RWPE2 (cell line): Measurements from ENCODE around the gene CLCN3.

Experiments used
- ATAC-seq: fragments of 200-7000 bp; cut with Tn5 transposase; 3 replicates; pipeline ENCODE4 v1.9.1; 2021; ENCODE audit warnings: low read depth
- DNase-seq: peaks from one replicate; pipeline ENCODE4 v3.0.0-alpha.2; 2020; ENCODE audit warnings: low spot score
- H3K27ac ChIP-seq: fragments of 450-650 bp; 2 replicates; pipeline ENCODE4 v1.5.1; 2017; ENCODE audit warnings: mild to moderate bottlenecking; ENCODE audit not compliant: poor library complexity, severe bottlenecking
- H3K27me3 ChIP-seq: fragments of 250-450 bp; sonication (Bioruptor Pico); 2 replicates; pipeline ENCODE4 v1.5.1; 2021; ENCODE audit warnings: mild to moderate bottlenecking, moderate library complexity; ENCODE audit not compliant: insufficient read depth, poor library complexity, severe bottlenecking
- H3K36me3 ChIP-seq: fragments of 250-450 bp; sonication (Bioruptor Pico); 2 replicates; pipeline ENCODE4 v1.5.1; 2020; ENCODE audit warnings: low read depth, mild to moderate bottlenecking, moderate library complexity
- H3K4me1 ChIP-seq: fragments of 250-450 bp; sonication (Bioruptor Pico); 2 replicates; pipeline ENCODE4 v1.5.1; 2021; ENCODE audit warnings: mild to moderate bottlenecking, moderate library complexity; ENCODE audit not compliant: insufficient read depth, poor library complexity, severe bottlenecking
- H3K4me3 ChIP-seq: fragments of 250-450 bp; sonication (Bioruptor Pico); 2 replicates; pipeline ENCODE4 v1.5.1; 2021; ENCODE audit warnings: mild to moderate bottlenecking, moderate library complexity; ENCODE audit not compliant: severe bottlenecking
- H3K9me3 ChIP-seq: fragments of 250-450 bp; sonication (Bioruptor Pico); 2 replicates; pipeline ENCODE4 v1.5.1; 2021; ENCODE audit warnings: mild to moderate bottlenecking, moderate library complexity; ENCODE audit not compliant: severe bottlenecking
- TF ChIP-seq, protein P1 (sequence below): fragments of 450-650 bp; IDR thresholded peaks from one replicate; pipeline ENCODE4 v1.5.1; 2017; ENCODE audit warnings: mild to moderate bottlenecking, moderate library complexity; ENCODE audit not compliant: poor library complexity, severe bottlenecking

The CLCN3 gene

DNA sequence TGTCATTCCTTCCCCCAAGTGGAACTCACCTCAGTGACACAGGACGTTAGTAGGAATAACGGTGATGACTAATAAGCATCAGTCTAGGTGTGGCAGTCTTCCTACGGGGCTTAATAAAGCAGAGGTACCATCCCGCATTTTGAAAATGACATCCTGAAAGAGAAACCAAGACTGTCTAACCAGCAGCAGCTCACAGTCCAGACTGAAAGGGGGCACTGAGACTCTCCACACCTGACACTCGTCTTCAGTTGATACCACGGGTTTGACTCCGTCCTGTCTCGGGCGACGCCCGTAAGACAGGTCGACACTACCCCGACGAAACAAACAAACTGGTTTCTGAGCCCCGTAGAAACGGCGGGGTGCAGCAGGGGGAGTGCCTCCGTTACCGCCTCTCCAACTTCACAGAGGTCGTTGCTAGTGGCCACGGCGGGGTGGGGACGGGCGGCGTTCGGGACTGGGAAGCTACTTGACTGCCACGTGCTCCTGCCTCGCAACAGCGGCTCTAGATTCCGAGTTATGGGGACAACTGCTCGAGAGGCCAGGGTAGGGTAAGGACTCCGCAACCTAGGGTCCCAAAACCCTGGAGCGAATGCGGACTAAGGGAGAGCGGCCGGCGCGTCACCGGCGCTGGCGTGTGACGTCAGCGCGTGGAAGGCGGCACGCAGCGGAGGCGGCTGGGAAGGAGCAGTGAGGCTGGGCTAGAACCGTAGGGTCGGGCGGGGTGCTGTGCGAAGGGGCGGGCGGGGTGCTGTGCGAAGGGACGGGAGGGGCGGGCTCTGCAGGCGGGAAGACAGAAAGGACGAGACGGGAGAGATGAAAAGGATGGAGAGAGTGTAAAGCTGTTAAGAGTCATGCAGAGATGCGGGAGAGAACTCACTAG is 8.1 kb upstream of the CLCN3 start, which contains the start of gene NEK1:
Gene NEK1 (minus strand): TSS at position 593 of the 880 bp plus-strand sequence. CDS start 9,953 bp downstream, outside the sequence.
- peak; percentile 92 for ATAC-seq
- Histone ChIP-seq H3K4me3 (peak within 1 kb of the TSS; percentile 90), H3K27me3 (no peaks in the 10 kb centered on the region), H3K27ac (peak within 1 kb of the TSS; percentile 65), H3K4me1 (peaks cover 18% of the 10 kb centered on the region), H3K9me3 (no peaks in the 10 kb centered on the region), H3K36me3 (peaks cover 9% of the 10 kb centered on the region; the same call in 1 of the 2 replicates)
- TF ChIP-seq, protein P1, sequence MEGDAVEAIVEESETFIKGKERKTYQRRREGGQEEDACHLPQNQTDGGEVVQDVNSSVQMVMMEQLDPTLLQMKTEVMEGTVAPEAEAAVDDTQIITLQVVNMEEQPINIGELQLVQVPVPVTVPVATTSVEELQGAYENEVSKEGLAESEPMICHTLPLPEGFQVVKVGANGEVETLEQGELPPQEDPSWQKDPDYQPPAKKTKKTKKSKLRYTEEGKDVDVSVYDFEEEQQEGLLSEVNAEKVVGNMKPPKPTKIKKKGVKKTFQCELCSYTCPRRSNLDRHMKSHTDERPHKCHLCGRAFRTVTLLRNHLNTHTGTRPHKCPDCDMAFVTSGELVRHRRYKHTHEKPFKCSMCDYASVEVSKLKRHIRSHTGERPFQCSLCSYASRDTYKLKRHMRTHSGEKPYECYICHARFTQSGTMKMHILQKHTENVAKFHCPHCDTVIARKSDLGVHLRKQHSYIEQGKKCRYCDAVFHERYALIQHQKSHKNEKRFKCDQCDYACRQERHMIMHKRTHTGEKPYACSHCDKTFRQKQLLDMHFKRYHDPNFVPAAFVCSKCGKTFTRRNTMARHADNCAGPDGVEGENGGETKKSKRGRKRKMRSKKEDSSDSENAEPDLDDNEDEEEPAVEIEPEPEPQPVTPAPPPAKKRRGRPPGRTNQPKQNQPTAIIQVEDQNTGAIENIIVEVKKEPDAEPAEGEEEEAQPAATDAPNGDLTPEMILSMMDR = no peak
- DNase-seq = peak; percentile 88

DNA sequence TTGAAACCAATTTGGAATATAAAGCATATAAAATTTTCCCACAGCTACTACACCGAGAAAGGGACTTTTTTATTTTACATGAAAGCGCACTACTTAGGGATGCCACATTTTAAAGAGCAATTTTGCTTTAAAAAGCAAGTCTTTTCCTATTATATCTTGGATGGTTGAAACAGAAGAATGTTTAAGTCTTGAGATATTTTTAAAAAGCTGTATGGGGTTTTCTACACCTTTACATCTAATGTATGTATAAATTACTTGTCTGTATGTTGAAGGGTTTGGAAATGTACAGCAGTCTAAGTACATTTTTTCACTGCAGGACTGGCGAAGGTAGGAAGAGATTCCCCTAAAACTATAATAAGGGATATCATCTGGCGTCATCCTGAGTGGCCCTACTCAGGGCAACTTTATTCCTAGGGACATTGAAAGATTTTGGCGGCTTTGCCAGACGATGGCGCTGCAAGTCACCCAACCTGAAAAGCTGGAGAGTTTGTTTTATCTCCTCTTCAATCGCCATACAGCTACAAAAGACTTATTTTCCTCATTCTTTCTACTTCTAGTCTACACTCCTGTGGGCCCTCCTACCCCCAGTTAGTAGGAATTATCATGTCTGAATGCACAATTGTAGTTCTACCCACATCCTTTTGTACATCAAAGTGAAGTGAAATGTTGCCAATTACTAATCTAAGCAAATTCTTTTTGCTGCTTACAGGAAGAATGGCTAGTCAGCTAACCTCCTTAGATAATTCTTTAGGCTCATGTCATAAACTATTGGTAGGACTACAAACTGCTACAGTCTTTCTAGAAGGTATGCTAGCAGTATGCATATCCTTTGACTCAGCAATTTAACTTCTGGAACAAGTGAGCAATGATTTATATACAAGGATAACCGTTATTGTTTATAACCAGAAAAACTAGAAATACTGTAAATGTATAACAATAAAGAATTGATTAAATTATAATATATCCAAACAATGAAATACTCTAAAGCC is 7.2 kb upstream of the CLCN3 start:
- H3K4me3 ChIP-seq = peak overlapping the region; percentile 90
- H3K36me3 ChIP-seq = peaks cover 8% of the 10 kb centered on the region; the same call in 1 of the 2 replicates
- peak; percentile 52 for ATAC-seq
- H3K27me3 ChIP-seq = no peaks in the 10 kb centered on the region
- no peak for DNase-seq
- peaks cover 18% of the 10 kb centered on the region for H3K4me1 ChIP-seq
- no peaks in the 10 kb centered on the region for H3K9me3 ChIP-seq
- TF ChIP-seq, protein P1 = peak; percentile 87
- peak overlapping the region; percentile 65 for H3K27ac ChIP-seq

DNA sequence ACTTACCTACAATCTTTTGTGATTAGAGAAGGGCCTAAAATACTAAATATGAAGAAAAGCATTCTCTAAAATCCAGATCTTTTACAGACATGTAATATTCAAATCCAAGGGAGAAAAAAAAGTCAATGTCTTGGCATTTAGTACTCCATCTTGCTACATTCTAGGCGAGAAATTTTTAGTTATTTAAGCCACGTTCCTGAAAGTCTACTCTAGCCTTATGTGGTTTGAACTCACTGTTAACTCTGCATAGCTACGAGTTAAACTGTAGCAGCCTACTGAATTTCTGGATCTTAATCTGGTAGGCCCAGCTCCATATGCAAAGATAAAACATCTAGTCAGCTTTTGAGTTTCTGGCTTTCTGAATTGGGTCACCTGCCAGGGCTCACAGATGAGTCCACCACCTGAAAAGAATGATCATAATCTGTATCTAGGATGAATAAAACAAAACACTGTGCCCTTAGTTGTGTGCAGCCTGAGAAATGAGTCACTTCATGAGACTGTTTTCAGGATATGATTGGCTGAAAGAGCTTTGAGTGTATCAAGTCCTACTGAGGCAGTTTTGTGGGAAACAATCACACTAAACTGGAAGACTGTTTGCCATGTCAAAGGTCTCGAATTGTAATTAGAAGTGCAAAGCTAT is 4.8 kb upstream of the CLCN3 start:
- ATAC-seq (no peak), DNase-seq (no peak)
- Histone ChIP-seq H3K4me3 (no peak overlapping the region), H3K9me3 (no peaks in the 10 kb centered on the region), H3K27ac (no peak overlapping the region), H3K36me3 (0 out of 2 replicates have a peak, but pooled peaks cover 3% of the 10 kb centered on the region), H3K4me1 (peaks cover 20% of the 10 kb centered on the region), H3K27me3 (no peaks in the 10 kb centered on the region)
- TF ChIP-seq, protein P1 = no peak

DNA sequence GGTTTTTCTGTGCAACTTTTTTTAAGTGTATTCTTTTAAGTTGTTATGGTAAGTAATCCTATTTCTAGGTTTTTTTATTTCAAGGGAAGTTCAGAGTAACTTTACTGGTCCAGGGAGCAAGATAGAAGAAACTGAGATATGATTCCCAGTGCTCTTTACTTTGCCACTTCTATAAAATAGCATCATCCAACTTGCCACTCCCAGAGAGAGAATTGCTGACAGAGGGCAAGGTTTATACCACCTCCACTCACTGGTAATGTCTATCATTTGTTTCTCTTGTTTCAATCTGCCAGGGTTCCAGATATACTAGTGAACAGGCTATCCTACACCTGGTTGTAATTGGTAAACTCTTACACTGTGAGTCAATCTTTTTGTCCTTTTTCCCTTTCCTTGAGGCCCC is 3.5 kb upstream of the CLCN3 start:
- DNase-seq (no peak), ATAC-seq (no peak)
- TF ChIP-seq, protein P1 = no peak
- H3K4me1 ChIP-seq = peaks cover 12% of the 10 kb centered on the region
- no peak overlapping the region for H3K4me3 ChIP-seq
- no peaks in the 10 kb centered on the region for H3K36me3 ChIP-seq
- no peaks in the 10 kb centered on the region for H3K9me3 ChIP-seq
- no peaks in the 10 kb centered on the region for H3K27me3 ChIP-seq
- no peak overlapping the region for H3K27ac ChIP-seq
